HepG2 (cell line): ENCODE data around the gene PTPN18. TPM values are rescaled to one million over a fixed set of nuclear protein-coding genes. Genes with fewer than 3 reads are reported as not detected.

Experiments
- CAMTA2 ChIP-seq: sonication (generic); formaldehyde crosslinking; IDR thresholded peaks from 2 replicates; pipeline ENCODE4 v1.4.0; 2020; ENCODE audit warnings: mild to moderate bottlenecking, missing genetic modification reagents, borderline replicate concordance
- FOSL2 ChIP-seq: sonication (generic); formaldehyde crosslinking; IDR thresholded peaks from 2 replicates; pipeline ENCODE4 v1.4.0; 2020; ENCODE audit warnings: missing genetic modification reagents
- HNRNPK ChIP-seq: fragments of 200-400 bp; formaldehyde crosslinking; IDR thresholded peaks from 2 replicates; pipeline ENCODE4 v1.6.1; 2018; ENCODE audit warnings: low read length, low read depth, moderate library complexity, mild to moderate bottlenecking; ENCODE audit not compliant: poor library complexity, severe bottlenecking
- IRF2 ChIP-seq: IDR thresholded peaks from 2 replicates; pipeline ENCODE4 v1.6.1; 2018; ENCODE audit warnings: missing genetic modification reagents, missing compliant biosample characterization
- MXD4 ChIP-seq: IDR thresholded peaks from 2 replicates; pipeline ENCODE4 v1.6.1; 2016; ENCODE audit warnings: mild to moderate bottlenecking, missing biosample characterization, missing genetic modification reagents
- SALL1 ChIP-seq: sonication (generic); formaldehyde crosslinking; IDR thresholded peaks from 2 replicates; pipeline ENCODE4 v1.8.0; 2022; ENCODE audit warnings: mild to moderate bottlenecking, missing genetic modification reagents
- TAF1 ChIP-seq: sonication (generic); formaldehyde crosslinking; IDR thresholded peaks from 2 replicates; pipeline ENCODE4 v1.4.0; 2020; ENCODE audit warnings: missing genetic modification reagents
- THAP11 ChIP-seq: IDR thresholded peaks from 2 replicates; pipeline ENCODE4 v1.6.1; 2016; ENCODE audit warnings: missing biosample characterization, missing genetic modification reagents
- ZNF263 ChIP-seq: sonication (generic); formaldehyde crosslinking; IDR thresholded peaks from 2 replicates; pipeline ENCODE4 v1.4.0; 2020; ENCODE audit warnings: missing genetic modification reagents
- ZNF468 ChIP-seq: sonication (generic); formaldehyde crosslinking; IDR thresholded peaks from 2 replicates; pipeline ENCODE4 v1.8.0; 2022; ENCODE audit warnings: mild to moderate bottlenecking, moderate library complexity, missing genetic modification reagents
- ZNF605 ChIP-seq: sonication (generic); formaldehyde crosslinking; IDR thresholded peaks from 2 replicates; pipeline ENCODE4 v1.8.0; 2022; ENCODE audit warnings: mild to moderate bottlenecking, missing genetic modification reagents
- ZNF670 ChIP-seq: sonication (generic); formaldehyde crosslinking; IDR thresholded peaks from 2 replicates; pipeline ENCODE4 v1.8.0; 2022; ENCODE audit warnings: mild to moderate bottlenecking, missing genetic modification reagents, borderline replicate concordance
- ZNF768 ChIP-seq: sonication (generic); formaldehyde crosslinking; IDR thresholded peaks from 2 replicates; pipeline ENCODE4 v1.4.0; 2020; ENCODE audit warnings: missing genetic modification reagents
- ZNF878 ChIP-seq: sonication (generic); formaldehyde crosslinking; IDR thresholded peaks from 2 replicates; pipeline ENCODE4 v1.8.1; 2023; ENCODE audit warnings: mild to moderate bottlenecking, missing genetic modification reagents, moderate library complexity
- ZSCAN9 ChIP-seq: IDR thresholded peaks from 2 replicates; pipeline ENCODE4 v1.6.1; 2016; ENCODE audit warnings: borderline replicate concordance
- polyA plus RNA-seq, 8 experiments: library from polyadenylated mRNA; depleted of rRNA in 3 of 8; stranded (reverse) in 7 of 8; unstranded in 1 of 8; fragments of >200 nt; fragmentation: Illumina TruSeq in 4 of 8; extraction: Trizol in 4 of 8; gene quantifications; 2 replicates each; pipeline versions ENCODE4 v1.2.1 to v1.2.3, GENCODE V29; 2011 to 2016; ENCODE audit warnings: low read depth in 4 of 8, missing spikeins in 1 of 8, mixed read lengths in 1 of 8; ENCODE audit not compliant: insufficient read depth in 1 of 8
- total RNA-seq, 5 experiments: library from RNA; depleted of rRNA; stranded (reverse); fragments of >200 nt; fragmentation: Illumina TruSeq; extraction: Trizol; gene quantifications; 2 replicates each; pipeline ENCODE4 v1.2.3, GENCODE V29; 2016; ENCODE audit warnings: low read depth in 1 of 5
- TF ChIP-seq, protein P1 (sequence below): sonication (generic); formaldehyde crosslinking; IDR thresholded peaks from 2 replicates; pipeline ENCODE4 v1.4.0; 2020; ENCODE audit warnings: missing genetic modification reagents, low read depth, mild to moderate bottlenecking, borderline replicate concordance
- TF ChIP-seq, protein P2 (sequence below): sonication (generic); formaldehyde crosslinking; IDR thresholded peaks from 2 replicates; pipeline ENCODE4 v1.5.1; 2020; ENCODE audit warnings: missing genetic modification reagents, mild to moderate bottlenecking, borderline replicate concordance
- TF ChIP-seq, protein P3 (sequence below), 2 experiments: fragments of 450-650 bp in 1 of 2; sonication (generic) in 1 of 2; formaldehyde crosslinking in 1 of 2; IDR thresholded peaks; 2 replicates each; pipeline versions ENCODE4 v1.6.1 to v1.8.0; 2016 to 2022; ENCODE audit warnings: antibody characterized with exemption in 1 of 2, mild to moderate bottlenecking in 1 of 2, missing genetic modification reagents in 1 of 2

PTPN18 gene
- total and polyA plus RNA-seq, 2 of the 13 experiments (the other 11 are each of a cell fraction or from before 2014, with no cell fraction given), result 14.8 to 39.6 TPM

DNA sequence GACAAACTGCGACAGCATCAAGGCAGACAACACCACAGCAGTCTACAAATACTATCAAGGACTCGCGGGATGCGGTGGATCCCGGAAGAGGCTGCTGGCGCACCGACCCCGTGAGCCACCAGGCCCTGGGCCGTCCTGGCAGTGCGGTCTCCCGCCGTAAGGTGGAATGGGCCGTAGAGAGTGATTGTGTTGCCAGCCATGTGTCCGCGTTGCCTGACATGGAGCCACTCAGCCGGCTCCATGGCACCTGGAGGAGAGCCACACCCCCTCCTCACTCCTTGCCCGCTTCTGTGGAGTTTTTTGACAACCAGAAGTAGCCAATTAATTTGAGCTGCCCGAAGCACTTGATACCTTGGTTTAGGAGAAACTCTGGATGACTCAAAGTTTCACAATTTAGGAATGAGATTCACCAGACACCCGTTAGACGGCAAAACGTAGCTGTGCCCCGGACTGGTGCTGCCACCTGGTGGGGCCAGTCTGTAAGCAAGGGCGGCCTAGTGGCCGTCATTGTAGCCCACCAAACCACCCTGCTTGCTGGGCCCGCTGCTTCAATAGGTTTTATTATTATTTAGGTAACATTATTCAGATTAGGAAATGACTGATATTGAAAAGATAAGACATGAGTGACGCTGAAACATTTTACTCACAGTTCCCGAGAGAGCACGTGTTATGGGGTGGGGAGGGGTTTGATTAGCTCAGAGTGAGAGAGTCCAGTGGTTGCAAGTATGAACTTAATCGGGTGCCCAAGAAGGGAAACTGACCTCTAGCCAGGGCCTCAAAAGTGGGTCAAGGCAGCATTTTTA lies 23.4 kb upstream of the PTPN18 start (continued):
- TF ChIP-seq MXD4 (CRISPR knock-in tag), result 0 out of 2 replicates have a peak, but pooled peaks have one; percentile 25
- peak; percentile 56 for TF ChIP-seq FOSL2 (CRISPR knock-in tag)
- TF ChIP-seq ZNF670, result 0 out of 2 replicates have a peak, but pooled peaks have one; percentile 5
- TF ChIP-seq CAMTA2 (CRISPR knock-in tag), result no peak
- TF ChIP-seq, protein P1, sequence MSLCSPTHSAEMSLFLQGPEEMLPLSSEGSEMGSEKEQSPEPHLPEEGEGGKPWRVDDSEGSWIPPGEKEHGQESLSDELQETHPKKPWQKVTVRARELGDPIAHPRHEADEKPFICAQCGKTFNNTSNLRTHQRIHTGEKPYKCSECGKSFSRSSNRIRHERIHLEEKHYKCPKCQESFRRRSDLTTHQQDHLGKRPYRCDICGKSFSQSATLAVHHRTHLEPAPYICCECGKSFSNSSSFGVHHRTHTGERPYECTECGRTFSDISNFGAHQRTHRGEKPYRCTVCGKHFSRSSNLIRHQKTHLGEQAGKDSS (CRISPR knock-in tag), result peak; percentile 66; the same call in 1 of the 2 replicates
- TF ChIP-seq IRF2, result 0 out of 2 replicates have a peak, but pooled peaks have one; percentile 55
- TF ChIP-seq, protein P2, sequence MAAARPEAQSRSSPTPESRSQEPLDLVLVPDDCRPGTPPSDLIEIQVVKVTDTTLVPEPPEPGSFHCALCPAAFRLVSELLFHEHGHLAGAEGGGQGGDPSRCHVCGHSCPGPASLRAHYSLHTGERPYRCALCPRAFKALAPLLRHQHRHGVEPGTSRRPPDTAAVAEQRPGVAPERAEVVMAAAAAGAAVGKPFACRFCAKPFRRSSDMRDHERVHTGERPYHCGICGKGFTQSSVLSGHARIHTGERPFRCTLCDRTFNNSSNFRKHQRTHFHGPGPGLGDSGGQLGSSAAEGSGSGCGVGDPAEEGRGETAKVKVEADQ (CRISPR knock-in tag), result no peak
- TF ChIP-seq ZNF605 (CRISPR knock-in tag), result peak; percentile 65; the same call in 1 of the 2 replicates
- TF ChIP-seq, protein P3, sequence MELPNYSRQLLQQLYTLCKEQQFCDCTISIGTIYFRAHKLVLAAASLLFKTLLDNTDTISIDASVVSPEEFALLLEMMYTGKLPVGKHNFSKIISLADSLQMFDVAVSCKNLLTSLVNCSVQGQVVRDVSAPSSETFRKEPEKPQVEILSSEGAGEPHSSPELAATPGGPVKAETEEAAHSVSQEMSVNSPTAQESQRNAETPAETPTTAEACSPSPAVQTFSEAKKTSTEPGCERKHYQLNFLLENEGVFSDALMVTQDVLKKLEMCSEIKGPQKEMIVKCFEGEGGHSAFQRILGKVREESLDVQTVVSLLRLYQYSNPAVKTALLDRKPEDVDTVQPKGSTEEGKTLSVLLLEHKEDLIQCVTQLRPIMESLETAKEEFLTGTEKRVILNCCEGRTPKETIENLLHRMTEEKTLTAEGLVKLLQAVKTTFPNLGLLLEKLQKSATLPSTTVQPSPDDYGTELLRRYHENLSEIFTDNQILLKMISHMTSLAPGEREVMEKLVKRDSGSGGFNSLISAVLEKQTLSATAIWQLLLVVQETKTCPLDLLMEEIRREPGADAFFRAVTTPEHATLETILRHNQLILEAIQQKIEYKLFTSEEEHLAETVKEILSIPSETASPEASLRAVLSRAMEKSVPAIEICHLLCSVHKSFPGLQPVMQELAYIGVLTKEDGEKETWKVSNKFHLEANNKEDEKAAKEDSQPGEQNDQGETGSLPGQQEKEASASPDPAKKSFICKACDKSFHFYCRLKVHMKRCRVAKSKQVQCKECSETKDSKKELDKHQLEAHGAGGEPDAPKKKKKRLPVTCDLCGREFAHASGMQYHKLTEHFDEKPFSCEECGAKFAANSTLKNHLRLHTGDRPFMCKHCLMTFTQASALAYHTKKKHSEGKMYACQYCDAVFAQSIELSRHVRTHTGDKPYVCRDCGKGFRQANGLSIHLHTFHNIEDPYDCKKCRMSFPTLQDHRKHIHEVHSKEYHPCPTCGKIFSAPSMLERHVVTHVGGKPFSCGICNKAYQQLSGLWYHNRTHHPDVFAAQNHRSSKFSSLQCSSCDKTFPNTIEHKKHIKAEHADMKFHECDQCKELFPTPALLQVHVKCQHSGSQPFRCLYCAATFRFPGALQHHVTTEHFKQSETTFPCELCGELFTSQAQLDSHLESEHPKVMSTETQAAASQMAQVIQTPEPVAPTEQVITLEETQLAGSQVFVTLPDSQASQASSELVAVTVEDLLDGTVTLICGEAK (IDR thresholded peaks at IDR 0.05), result no peak
- TF ChIP-seq, protein P3 (CRISPR knock-in tag; IDR thresholded peaks at IDR 0.05), result no peak
- TF ChIP-seq ZNF263, result no peak
- no peak; the same call in 1 of the 2 replicates for TF ChIP-seq ZSCAN9 (CRISPR knock-in tag)
- no peak for TF ChIP-seq HNRNPK
- TF ChIP-seq SALL1 (CRISPR knock-in tag), result peak; percentile 44; the same call in 1 of the 2 replicates
- TF ChIP-seq ZNF768 (CRISPR knock-in tag), result peak; percentile 14; the same call in 1 of the 2 replicates
- 0 out of 2 replicates have a peak, but pooled peaks have one; percentile 2 for TF ChIP-seq ZNF468
- 0 out of 2 replicates have a peak, but pooled peaks have one; percentile 17 for TF ChIP-seq TAF1 (CRISPR knock-in tag)
- TF ChIP-seq ZNF878 (CRISPR knock-in tag), result no peak
- peak; percentile 31; the same call in 1 of the 2 replicates for TF ChIP-seq THAP11 (CRISPR knock-in tag)
